Kidney epithelial cell (primary cell): Measurements from ENCODE around the gene ZNF219. TPM values are rescaled to one million over a fixed set of nuclear protein-coding genes. Genes with fewer than 3 reads are reported as not detected.

ENCODE experiments used
- DNase-seq: peaks from one replicate; pipeline ENCODE4 v3.0.0-alpha.2; 2010; ENCODE audit warnings: low read depth
- H3K27me3 ChIP-seq: 2 replicates; pipeline ENCODE4 v1.6.0; 2011; ENCODE audit warnings: low read length; ENCODE audit not compliant: control insufficient read depth, insufficient read depth
- H3K36me3 ChIP-seq: 2 replicates; pipeline ENCODE4 v1.5.1; 2011; ENCODE audit warnings: low read length; ENCODE audit not compliant: control insufficient read depth, insufficient read depth
- H3K4me3 ChIP-seq: 2 replicates; pipeline ENCODE4 v1.5.1; 2011; ENCODE audit warnings: low read depth, mild to moderate bottlenecking, control low read depth, low read length
- total RNA-seq: library from RNA; depleted of rRNA; stranded (reverse); fragments of >200 nt; gene quantifications from 2 replicates; pipeline ENCODE4 v1.2.3, GENCODE V29; 2015
- TF ChIP-seq, protein P1 (sequence below): IDR thresholded peaks from 2 replicates; pipeline ENCODE4 v1.5.1; 2011; ENCODE audit warnings: mild to moderate bottlenecking, moderate library complexity, low read length, control low read depth, inconsistent platforms; ENCODE audit not compliant: insufficient read depth, poor library complexity, severe bottlenecking

Gene ZNF219
- total RNA-seq, 1 donor from 2014 or later: 25.5 TPM

DNA sequence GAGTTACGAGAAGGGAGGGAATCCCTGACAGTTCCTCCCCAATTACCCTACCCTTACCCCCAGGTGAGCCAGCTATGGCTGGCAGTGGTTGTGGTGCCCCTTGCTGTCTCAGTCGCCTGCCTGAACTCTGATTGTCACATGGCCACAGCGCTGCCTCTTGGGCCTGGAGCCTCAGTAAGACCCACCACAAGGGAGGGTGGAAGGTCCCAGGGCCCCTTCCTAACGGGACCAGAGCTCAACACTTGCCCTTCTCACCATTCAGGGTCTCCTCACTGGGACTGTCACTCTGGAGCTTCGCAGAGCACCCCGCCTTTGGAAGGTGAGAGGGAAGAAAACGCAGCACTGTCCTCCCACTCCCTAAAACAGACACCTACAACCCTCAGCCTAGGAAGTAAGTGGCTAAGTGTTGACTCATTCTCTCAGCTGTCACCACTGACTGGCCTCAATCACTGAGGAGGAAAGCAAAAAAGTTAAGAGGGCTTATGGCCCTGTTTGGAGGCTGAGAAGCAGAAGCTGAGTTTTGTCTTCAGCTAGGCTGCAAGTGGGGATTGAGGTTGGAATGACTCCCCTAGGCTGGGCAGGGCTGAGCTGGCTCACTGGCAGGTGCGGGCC lies 3.5 kb upstream of the ZNF219 start:
- no peaks in the 10 kb centered on the region for H3K27me3 ChIP-seq
- no peak overlapping the region for H3K4me3 ChIP-seq
- no peak for DNase-seq
- H3K36me3 ChIP-seq: no peaks in the 10 kb centered on the region
- TF ChIP-seq, protein P1, sequence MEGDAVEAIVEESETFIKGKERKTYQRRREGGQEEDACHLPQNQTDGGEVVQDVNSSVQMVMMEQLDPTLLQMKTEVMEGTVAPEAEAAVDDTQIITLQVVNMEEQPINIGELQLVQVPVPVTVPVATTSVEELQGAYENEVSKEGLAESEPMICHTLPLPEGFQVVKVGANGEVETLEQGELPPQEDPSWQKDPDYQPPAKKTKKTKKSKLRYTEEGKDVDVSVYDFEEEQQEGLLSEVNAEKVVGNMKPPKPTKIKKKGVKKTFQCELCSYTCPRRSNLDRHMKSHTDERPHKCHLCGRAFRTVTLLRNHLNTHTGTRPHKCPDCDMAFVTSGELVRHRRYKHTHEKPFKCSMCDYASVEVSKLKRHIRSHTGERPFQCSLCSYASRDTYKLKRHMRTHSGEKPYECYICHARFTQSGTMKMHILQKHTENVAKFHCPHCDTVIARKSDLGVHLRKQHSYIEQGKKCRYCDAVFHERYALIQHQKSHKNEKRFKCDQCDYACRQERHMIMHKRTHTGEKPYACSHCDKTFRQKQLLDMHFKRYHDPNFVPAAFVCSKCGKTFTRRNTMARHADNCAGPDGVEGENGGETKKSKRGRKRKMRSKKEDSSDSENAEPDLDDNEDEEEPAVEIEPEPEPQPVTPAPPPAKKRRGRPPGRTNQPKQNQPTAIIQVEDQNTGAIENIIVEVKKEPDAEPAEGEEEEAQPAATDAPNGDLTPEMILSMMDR: no peak

DNA sequence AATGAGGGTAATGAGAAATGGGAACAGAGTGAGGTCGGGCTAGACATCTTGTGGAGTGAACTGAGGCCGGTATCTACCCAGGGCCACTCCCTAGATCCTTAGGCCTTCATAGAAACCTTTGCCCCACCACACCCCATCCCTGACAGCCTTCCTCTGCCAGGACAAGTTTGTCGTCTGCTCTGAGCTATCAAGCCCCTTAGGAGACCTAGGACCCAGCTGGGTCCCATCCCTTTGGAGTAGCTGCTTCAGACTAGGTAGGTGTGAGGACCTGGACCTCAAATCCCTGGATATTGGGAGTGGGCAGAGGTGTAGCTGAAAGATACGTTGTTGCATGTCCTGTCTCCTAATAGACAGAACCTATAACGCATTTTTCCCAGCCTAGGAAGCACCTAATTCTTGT lies 2.5 kb upstream of the ZNF219 start, which contains the start of gene TMEM253:
Gene TMEM253, plus strand, starts transcription at position 136 of the 400 bp plus-strand sequence. CDS start 278 bp downstream, outside the sequence.
- Histone ChIP-seq H3K4me3 (no peak within 1 kb of the TSS), H3K36me3 (no peaks in the 10 kb centered on the region)

DNA sequence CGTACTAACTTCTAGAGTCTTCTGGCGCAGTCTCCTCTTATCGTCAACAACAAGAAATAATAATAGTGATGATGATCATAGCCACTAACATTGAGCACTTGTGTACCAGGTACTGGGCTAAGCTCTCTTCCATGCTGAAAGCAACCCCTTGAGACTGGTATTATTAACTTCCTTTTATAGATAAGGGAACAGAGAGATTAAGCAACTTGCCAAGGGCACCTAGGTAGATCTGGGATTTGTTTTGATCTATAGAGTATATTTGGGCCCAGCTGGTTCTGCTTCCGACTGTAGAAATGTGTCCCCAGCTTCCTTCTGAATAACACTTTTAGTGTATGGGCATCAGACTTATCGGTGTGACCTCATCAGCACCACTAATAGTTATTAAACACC lies 1.1 kb upstream of the ZNF219 start:
- DNase-seq: no peak
- no peak overlapping the region for H3K4me3 ChIP-seq
- TF ChIP-seq, protein P1: no peak
- no peaks in the 10 kb centered on the region for H3K36me3 ChIP-seq
- H3K27me3 ChIP-seq: no peaks in the 10 kb centered on the region

More for the DNA sequence above, 2.5 kb upstream of the ZNF219 start, which contains the start of gene TMEM253:
- DNase-seq: no peak
- TF ChIP-seq, protein P1: no peak
- no peaks in the 10 kb centered on the region for H3K27me3 ChIP-seq

DNA sequence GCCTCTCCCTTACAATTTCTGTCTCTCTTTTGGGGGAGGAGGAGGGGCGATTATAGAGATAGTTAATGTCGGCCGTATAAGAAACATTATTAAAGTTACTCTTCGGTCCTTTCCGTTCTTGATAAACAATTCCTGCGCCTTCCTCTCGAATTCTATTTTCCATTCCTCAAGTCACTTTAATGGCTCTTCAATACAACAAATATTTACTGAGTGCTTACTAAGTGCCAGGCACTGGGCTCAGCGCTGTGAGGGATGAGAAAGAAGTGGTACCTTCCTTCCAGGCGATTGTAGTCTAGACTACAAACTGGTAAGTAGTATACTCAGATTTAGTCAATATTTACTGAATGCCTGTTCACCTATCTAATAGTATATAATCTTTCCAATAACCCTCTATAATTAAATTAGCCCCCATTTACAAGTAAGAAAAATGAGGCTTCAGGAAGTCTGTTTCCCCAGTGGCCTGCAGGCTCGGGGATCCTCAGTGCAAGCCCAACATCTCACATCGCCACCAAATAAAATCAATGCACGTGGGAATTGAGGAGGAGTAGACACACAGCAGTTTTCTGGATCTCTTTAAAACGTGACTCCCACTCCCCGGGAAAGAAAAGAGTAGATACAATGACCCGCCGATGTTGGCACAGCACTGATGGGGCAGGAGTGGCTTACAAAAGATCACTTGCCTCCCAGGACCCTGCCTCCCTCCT lies 589 bp upstream of the ZNF219 start:
- DNase-seq: no peak
- no peaks in the 10 kb centered on the region for H3K27me3 ChIP-seq
- no peaks in the 10 kb centered on the region for H3K36me3 ChIP-seq
- peak overlapping the region; percentile 64 for H3K4me3 ChIP-seq
- TF ChIP-seq, protein P1: no peak

DNA sequence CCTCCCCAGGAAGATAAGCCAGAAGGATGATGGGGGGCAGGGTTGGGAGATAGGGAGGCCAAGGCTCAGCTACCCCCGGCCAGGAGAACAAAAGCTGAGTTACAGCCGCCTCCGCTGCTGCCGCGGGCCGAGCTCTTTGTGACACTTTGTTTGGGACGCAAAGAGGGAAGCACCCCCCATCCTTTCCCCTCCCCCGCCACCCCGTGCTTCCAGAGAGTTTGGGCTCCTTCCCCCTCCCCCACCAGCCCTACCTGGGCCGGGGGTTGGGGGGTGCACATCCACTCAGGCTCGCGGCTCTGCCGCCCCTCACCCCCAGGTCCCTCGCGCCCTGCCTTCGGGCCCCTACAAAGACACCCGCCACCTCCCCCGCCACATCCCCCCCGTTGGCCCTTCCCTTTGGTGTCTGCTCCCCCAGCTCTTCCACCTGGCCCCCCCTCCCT lies 799 bp downstream of the ZNF219 start:
- Histone ChIP-seq H3K4me3 (peak overlapping the region; percentile 42), H3K36me3 (no peaks in the 10 kb centered on the region), H3K27me3 (no peaks in the 10 kb centered on the region)
- DNase-seq: no peak
- TF ChIP-seq, protein P1: no peak
